ENCODE measurements around the gene SNCB.
"Not testable (repeated sequence)": the region's sequence is repeated elsewhere in the genome, so short reads cannot be mapped to it uniquely, and the experiment has no call there.

The SNCB gene

GRCh38 chr5:176594554-176594953, 35.8 kb downstream of the SNCB start:
- H3K4me2 ChIP-seq (ENCODE audit: low read depth, low read length) = no peak overlapping the region
- no peak for DNase-seq
- H3K4me3 ChIP-seq (ENCODE audit: low read length) = no peak overlapping the region
- no peak overlapping the region for H3K9ac ChIP-seq (ENCODE audit: low read length)
- no peaks in the 10 kb centered on the region for H4K20me1 ChIP-seq (ENCODE audit: insufficient read depth, low read length)
- peaks cover 5% of the 10 kb centered on the region; the same call in 1 of the 2 replicates for H3K36me3 ChIP-seq (replicated peaks; ENCODE audit: insufficient read depth, low read length)
- no peak overlapping the region for H3K27ac ChIP-seq (ENCODE audit: low read length)
- no peaks in the 10 kb centered on the region for H3K27me3 ChIP-seq (replicated peaks; ENCODE audit: insufficient read depth, low read length)
- no peaks in the 10 kb centered on the region for H3K9me3 ChIP-seq (replicated peaks; ENCODE audit: insufficient read depth, low read length)
- no peaks in the 10 kb centered on the region for H3K9me2 ChIP-seq (replicated peaks; ENCODE audit: insufficient read depth, low read length)
- H3K79me2 ChIP-seq (ENCODE audit: low read length) = no peaks in the 10 kb centered on the region
- peaks cover 12% of the 10 kb centered on the region for H3K4me1 ChIP-seq (ENCODE audit: low read length)
- TF ChIP-seq EZH2 (optimal IDR thresholded peaks at IDR 0.05; ENCODE audit: low read depth, low read length) (no peak), CTCF (IDR thresholded peaks at IDR 0.05; ENCODE audit: low read length) (no peak), EZH2phosphoT487 (IDR thresholded peaks at IDR 0.05; ENCODE audit: low read length) (no peak)
- no peak overlapping the region for H2AFZ ChIP-seq (ENCODE audit: low read length)
- H3F3A ChIP-seq (ENCODE audit: insufficient read depth, low read length) = peaks cover 4% of the 10 kb centered on the region; the same call in 1 of the 2 replicates

- H3K79me2 ChIP-seq (ENCODE audit: low read length) = no peaks in the 10 kb centered on the region
- H3K36me3 ChIP-seq (replicated peaks; ENCODE audit: insufficient read depth, low read length) = peaks cover 5% of the 10 kb centered on the region; the same call in 1 of the 2 replicates
- no peaks in the 10 kb centered on the region; the same call in 1 of the 2 replicates for H3K27me3 ChIP-seq (replicated peaks; ENCODE audit: insufficient read depth, low read length)
- TF ChIP-seq EZH2phosphoT487 (IDR thresholded peaks at IDR 0.05; ENCODE audit: low read length) = no peak
- TF ChIP-seq CTCF (IDR thresholded peaks at IDR 0.05; ENCODE audit: low read length) = no peak
- TF ChIP-seq EZH2 (optimal IDR thresholded peaks at IDR 0.05; ENCODE audit: low read depth, low read length) = no peak
- H3K4me2 ChIP-seq (ENCODE audit: low read depth, low read length) = no peak overlapping the region
- H3F3A ChIP-seq (ENCODE audit: insufficient read depth, low read length) = no peaks in the 10 kb centered on the region
- no peak for DNase-seq
- H3K9ac ChIP-seq (ENCODE audit: low read length) = no peak overlapping the region
- no peak overlapping the region for H2AFZ ChIP-seq (ENCODE audit: low read length)
- H3K27ac ChIP-seq (ENCODE audit: low read length) = no peak overlapping the region
- no peaks in the 10 kb centered on the region for H3K9me2 ChIP-seq (replicated peaks; ENCODE audit: insufficient read depth, low read length)
- no peak overlapping the region for H3K4me3 ChIP-seq (ENCODE audit: low read length)
- 0 out of 2 replicates have a peak, but pooled peaks cover under 1% of the 10 kb centered on the region for H3K4me1 ChIP-seq (ENCODE audit: low read length)
- H4K20me1 ChIP-seq (ENCODE audit: insufficient read depth, low read length) = no peaks in the 10 kb centered on the region
- H3K9me3 ChIP-seq (replicated peaks; ENCODE audit: insufficient read depth, low read length) = no peaks in the 10 kb centered on the region
Observed at GRCh38 chr5:176593273-176593869, 37.0 kb downstream of the SNCB start.

GRCh38 chr5:176592573-176592972, 37.8 kb downstream of the SNCB start:
- Histone ChIP-seq H3K9me3 (replicated peaks; ENCODE audit: insufficient read depth, low read length) (no peaks in the 10 kb centered on the region), H4K20me1 (ENCODE audit: insufficient read depth, low read length) (no peaks in the 10 kb centered on the region), H2AFZ (ENCODE audit: low read length) (no peak overlapping the region)

GRCh38 chr5:176591667-176592066, 38.7 kb downstream of the SNCB start:
- not testable (repeated sequence) for H3K27me3 ChIP-seq (replicated peaks; ENCODE audit: insufficient read depth, low read length); H3K9me2 ChIP-seq (replicated peaks; ENCODE audit: insufficient read depth, low read length); H3K9me3 ChIP-seq (replicated peaks; ENCODE audit: insufficient read depth, low read length); H3K79me2 ChIP-seq (ENCODE audit: low read length); H3K27ac ChIP-seq (ENCODE audit: low read length); H4K20me1 ChIP-seq (ENCODE audit: insufficient read depth, low read length); H3F3A ChIP-seq (ENCODE audit: insufficient read depth, low read length); H3K4me2 ChIP-seq (ENCODE audit: low read depth, low read length); H3K4me1 ChIP-seq (ENCODE audit: low read length); DNase-seq; H3K4me3 ChIP-seq (ENCODE audit: low read length); H2AFZ ChIP-seq (ENCODE audit: low read length); H3K36me3 ChIP-seq (replicated peaks; ENCODE audit: insufficient read depth, low read length); H3K9ac ChIP-seq (ENCODE audit: low read length)

More at GRCh38 chr5:176592573-176592972, 37.8 kb downstream of the SNCB start:
- no peak for DNase-seq
- no peaks in the 10 kb centered on the region; the same call in 1 of the 2 replicates for H3K27me3 ChIP-seq (replicated peaks; ENCODE audit: insufficient read depth, low read length)
- H3K27ac ChIP-seq (ENCODE audit: low read length) = no peak overlapping the region
- H3K4me1 ChIP-seq (ENCODE audit: low read length) = no peaks in the 10 kb centered on the region
- no peaks in the 10 kb centered on the region for H3F3A ChIP-seq (ENCODE audit: insufficient read depth, low read length)
- no peaks in the 10 kb centered on the region for H3K9me2 ChIP-seq (replicated peaks; ENCODE audit: insufficient read depth, low read length)
- no peaks in the 10 kb centered on the region for H3K79me2 ChIP-seq (ENCODE audit: low read length)
- TF ChIP-seq EZH2 (optimal IDR thresholded peaks at IDR 0.05; ENCODE audit: low read depth, low read length) = no peak
- no peak for TF ChIP-seq EZH2phosphoT487 (IDR thresholded peaks at IDR 0.05; ENCODE audit: low read length)
- TF ChIP-seq CTCF (IDR thresholded peaks at IDR 0.05; ENCODE audit: low read length) = no peak
- H3K36me3 ChIP-seq (replicated peaks; ENCODE audit: insufficient read depth, low read length) = no peaks in the 10 kb centered on the region
- no peak overlapping the region for H3K4me3 ChIP-seq (ENCODE audit: low read length)
- no peak overlapping the region for H3K9ac ChIP-seq (ENCODE audit: low read length)
- H3K4me2 ChIP-seq (ENCODE audit: low read depth, low read length) = no peak overlapping the region

All from MM.1S (cell line).